GM12873 (cell line): Measurements from ENCODE around the gene MAP7D2.

Experiments
- TF ChIP-seq, protein P1 (sequence below): IDR thresholded peaks from 2 replicates; pipeline ENCODE4 v1.5.1; 2012; ENCODE audit warnings: low read depth, mild to moderate bottlenecking, moderate library complexity, low read length, control low read depth; ENCODE audit not compliant: insufficient read depth; ENCODE audit errors: missing control alignments

The MAP7D2 gene

DNA sequence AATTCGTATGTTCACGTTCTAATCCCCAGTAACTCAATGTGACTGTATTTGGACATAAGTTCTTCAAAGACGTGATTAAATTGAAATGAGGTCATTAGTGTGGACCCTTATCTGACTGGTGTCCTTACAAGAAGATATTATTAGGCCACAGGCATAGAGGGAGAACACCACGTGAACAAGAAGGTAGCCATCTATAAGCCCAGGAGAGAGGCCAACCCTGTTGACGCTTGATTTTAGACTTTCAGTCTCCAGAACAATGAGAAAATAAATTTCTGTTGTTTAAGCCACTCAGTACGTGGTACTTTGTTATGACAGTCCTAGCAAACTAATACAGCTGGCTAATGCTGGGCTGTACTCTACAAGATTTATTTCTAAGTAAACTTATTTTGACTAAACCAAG is 26.4 kb upstream of the MAP7D2 start:
- TF ChIP-seq, protein P1, sequence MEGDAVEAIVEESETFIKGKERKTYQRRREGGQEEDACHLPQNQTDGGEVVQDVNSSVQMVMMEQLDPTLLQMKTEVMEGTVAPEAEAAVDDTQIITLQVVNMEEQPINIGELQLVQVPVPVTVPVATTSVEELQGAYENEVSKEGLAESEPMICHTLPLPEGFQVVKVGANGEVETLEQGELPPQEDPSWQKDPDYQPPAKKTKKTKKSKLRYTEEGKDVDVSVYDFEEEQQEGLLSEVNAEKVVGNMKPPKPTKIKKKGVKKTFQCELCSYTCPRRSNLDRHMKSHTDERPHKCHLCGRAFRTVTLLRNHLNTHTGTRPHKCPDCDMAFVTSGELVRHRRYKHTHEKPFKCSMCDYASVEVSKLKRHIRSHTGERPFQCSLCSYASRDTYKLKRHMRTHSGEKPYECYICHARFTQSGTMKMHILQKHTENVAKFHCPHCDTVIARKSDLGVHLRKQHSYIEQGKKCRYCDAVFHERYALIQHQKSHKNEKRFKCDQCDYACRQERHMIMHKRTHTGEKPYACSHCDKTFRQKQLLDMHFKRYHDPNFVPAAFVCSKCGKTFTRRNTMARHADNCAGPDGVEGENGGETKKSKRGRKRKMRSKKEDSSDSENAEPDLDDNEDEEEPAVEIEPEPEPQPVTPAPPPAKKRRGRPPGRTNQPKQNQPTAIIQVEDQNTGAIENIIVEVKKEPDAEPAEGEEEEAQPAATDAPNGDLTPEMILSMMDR = no peak

- TF ChIP-seq, protein P1 = no peak
Observed at GRCh38 chrX:20141281-20142220, 24.8 kb upstream of the MAP7D2 start, which contains the start of gene EIF1AX. Gene EIF1AX (minus strand): TSS chrX:20141838. CDS start chrX:20141640, 198 bp downstream.

GRCh38 chrX:20140420-20140819 is 23.7 kb upstream of the MAP7D2 start:
- TF ChIP-seq, protein P1 = no peak

- TF ChIP-seq, protein P1 = no peak
Observed at GRCh38 chrX:20139966-20140365, 23.3 kb upstream of the MAP7D2 start.

GRCh38 chrX:20135944-20136343 is 19.2 kb upstream of the MAP7D2 start:
- TF ChIP-seq, protein P1 = no peak

GRCh38 chrX:20132666-20133065 is 16.0 kb upstream of the MAP7D2 start:
- TF ChIP-seq, protein P1 = no peak

DNA sequence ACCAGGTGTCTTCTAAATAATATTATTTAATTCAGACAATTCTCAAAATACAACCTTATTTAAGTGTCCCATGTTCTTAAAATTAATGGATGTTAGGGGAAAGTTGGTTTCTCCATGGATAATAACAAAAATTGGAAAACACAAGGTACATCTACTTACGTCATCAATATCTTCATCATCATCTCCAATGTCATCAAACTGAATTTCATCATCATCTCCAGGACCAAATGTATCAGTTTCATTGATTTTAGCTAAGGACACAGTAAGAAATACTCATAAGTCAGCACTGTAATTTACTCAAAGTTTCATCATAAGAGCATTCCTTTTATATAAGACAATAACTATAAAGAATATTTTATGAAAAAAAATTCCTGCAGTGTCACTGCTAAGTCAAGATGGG is 13.7 kb upstream of the MAP7D2 start:
- TF ChIP-seq, protein P1 = no peak
